Endothelial cell of umbilical vein (primary cell): Measurements from ENCODE around the gene BMPR1A.
"Not testable (repeated sequence)": the region's sequence is repeated elsewhere in the genome, so short reads cannot be mapped to it uniquely, and the experiment has no call there.

Experiments
- MYC ChIP-seq: IDR thresholded peaks from one replicate; pipeline ENCODE4 v1.6.1; 2011; ENCODE audit warnings: mild to moderate bottlenecking, low read depth, low read length
- POLR2A ChIP-seq: IDR thresholded peaks from 2 replicates; pipeline ENCODE4 v1.6.1; 2012; ENCODE audit warnings: low read depth, mild to moderate bottlenecking, control low read depth, low read length
- POLR2AphosphoS5 ChIP-seq: IDR thresholded peaks from 2 replicates; pipeline ENCODE4 v1.6.1; 2012; ENCODE audit warnings: low read depth, mild to moderate bottlenecking, control low read depth, low read length, moderate library complexity; ENCODE audit not compliant: insufficient read depth
- TF ChIP-seq, protein P1 (sequence below), 2 donors: IDR thresholded peaks; 1 replicate in 1 of 2; 2 replicates in 1 of 2; pipeline ENCODE4 v1.5.1; 2011; ENCODE audit warnings: low read length in 2 of 2, mild to moderate bottlenecking in 2 of 2, moderate library complexity in 2 of 2, control low read depth in 1 of 2, inconsistent platforms in 1 of 2, low read depth in 1 of 2; ENCODE audit not compliant: insufficient read depth in 1 of 2; ENCODE audit errors: extremely low read depth in 1 of 2
- TF ChIP-seq, protein P2 (sequence below): IDR thresholded peaks from 2 replicates; pipeline ENCODE4 v1.6.1; 2011; ENCODE audit not compliant: insufficient read depth, insufficient read length

- TF ChIP-seq, protein P1, sequence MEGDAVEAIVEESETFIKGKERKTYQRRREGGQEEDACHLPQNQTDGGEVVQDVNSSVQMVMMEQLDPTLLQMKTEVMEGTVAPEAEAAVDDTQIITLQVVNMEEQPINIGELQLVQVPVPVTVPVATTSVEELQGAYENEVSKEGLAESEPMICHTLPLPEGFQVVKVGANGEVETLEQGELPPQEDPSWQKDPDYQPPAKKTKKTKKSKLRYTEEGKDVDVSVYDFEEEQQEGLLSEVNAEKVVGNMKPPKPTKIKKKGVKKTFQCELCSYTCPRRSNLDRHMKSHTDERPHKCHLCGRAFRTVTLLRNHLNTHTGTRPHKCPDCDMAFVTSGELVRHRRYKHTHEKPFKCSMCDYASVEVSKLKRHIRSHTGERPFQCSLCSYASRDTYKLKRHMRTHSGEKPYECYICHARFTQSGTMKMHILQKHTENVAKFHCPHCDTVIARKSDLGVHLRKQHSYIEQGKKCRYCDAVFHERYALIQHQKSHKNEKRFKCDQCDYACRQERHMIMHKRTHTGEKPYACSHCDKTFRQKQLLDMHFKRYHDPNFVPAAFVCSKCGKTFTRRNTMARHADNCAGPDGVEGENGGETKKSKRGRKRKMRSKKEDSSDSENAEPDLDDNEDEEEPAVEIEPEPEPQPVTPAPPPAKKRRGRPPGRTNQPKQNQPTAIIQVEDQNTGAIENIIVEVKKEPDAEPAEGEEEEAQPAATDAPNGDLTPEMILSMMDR (IDR thresholded peaks at IDR 0.05; ENCODE audit: extremely low read depth in 1 of 2, insufficient read depth in 1 of 2, low read depth in 1 of 2, low read length in 2 of 2) = not testable (repeated sequence)
- TF ChIP-seq POLR2A, MYC, POLR2AphosphoS5: not testable (repeated sequence)
- TF ChIP-seq, protein P2, sequence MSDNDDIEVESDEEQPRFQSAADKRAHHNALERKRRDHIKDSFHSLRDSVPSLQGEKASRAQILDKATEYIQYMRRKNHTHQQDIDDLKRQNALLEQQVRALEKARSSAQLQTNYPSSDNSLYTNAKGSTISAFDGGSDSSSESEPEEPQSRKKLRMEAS = not testable (repeated sequence)
These were observed 222.0 kb downstream of the BMPR1A start for GRCh38 chr10:86978457-86978856.
